PFSK-1 (cell line): ENCODE data around the gene APOBR.

ENCODE experiments used
- FOXP2 ChIP-seq: optimal IDR thresholded peaks from 2 replicates; pipeline ENCODE3; 2011; ENCODE audit warnings: borderline replicate concordance, control low read depth, inconsistent platforms; ENCODE audit not compliant: insufficient read depth; ENCODE audit errors: extremely low read length, extremely low read depth
- POLR2AphosphoS5 ChIP-seq: IDR thresholded peaks from 2 replicates; pipeline ENCODE4 v1.6.1; 2012; ENCODE audit warnings: low read depth, mild to moderate bottlenecking, control low read depth, low read length, moderate library complexity
- REST ChIP-seq, 2 experiments: IDR thresholded peaks; 2 replicates each; pipeline versions ENCODE4 v1.6.1 to v1.8.0; 2011 to 2012; ENCODE audit warnings: low read depth in 2 of 2, low read length in 2 of 2, control low read depth in 1 of 2, inconsistent platforms in 1 of 2, mild to moderate bottlenecking in 1 of 2, moderate library complexity in 1 of 2; ENCODE audit not compliant: insufficient read depth in 1 of 2
- SIN3A ChIP-seq: IDR thresholded peaks from 2 replicates; pipeline ENCODE4 v1.6.1; 2012; ENCODE audit warnings: mild to moderate bottlenecking, low read length, moderate library complexity, borderline replicate concordance; ENCODE audit not compliant: insufficient read depth
- TAF1 ChIP-seq: IDR thresholded peaks from 2 replicates; pipeline ENCODE4 v1.6.1; 2012; ENCODE audit warnings: low read length, control low read depth, borderline replicate concordance; ENCODE audit not compliant: insufficient read depth

APOBR gene

GRCh38 chr16:28482026-28482425, 12.4 kb upstream of the APOBR start:
- TF ChIP-seq POLR2AphosphoS5, result no peak

GRCh38 chr16:28486266-28486665, 8.2 kb upstream of the APOBR start:
- TF ChIP-seq FOXP2, result no peak
- TF ChIP-seq SIN3A, result no peak
- TF ChIP-seq POLR2AphosphoS5, result no peak

- TF ChIP-seq SIN3A (no peak), REST (IDR thresholded peaks at IDR 0.05; ENCODE audit: insufficient read depth in 1 of 2, low read depth in 2 of 2, low read length in 2 of 2) (no peak), POLR2AphosphoS5 (no peak), FOXP2 (no peak), TAF1 (no peak)
Measured at GRCh38 chr16:28491230-28491969, 3.0 kb upstream of the APOBR start.

GRCh38 chr16:28491970-28492474, 2.4 kb upstream of the APOBR start, which contains the start of gene CLN3:
Gene CLN3 (minus strand): TSS chr16:28492074. CDS start chr16:28491759, 315 bp downstream.
- peak; percentile 13; the same call in 1 of the 2 replicates for TF ChIP-seq TAF1
- 0 out of 4 replicates have a peak, but pooled peaks of 1 of the 2 experiments have one; percentile 27 for TF ChIP-seq REST (IDR thresholded peaks at IDR 0.05; ENCODE audit: insufficient read depth in 1 of 2, low read depth in 2 of 2, low read length in 2 of 2)
- TF ChIP-seq SIN3A, result peak; percentile 75; the same call in 1 of the 2 replicates
- TF ChIP-seq POLR2AphosphoS5, result 0 out of 2 replicates have a peak, but pooled peaks have one; percentile 53
- TF ChIP-seq FOXP2, result no peak

GRCh38 chr16:28492511-28492910, 1.9 kb upstream of the APOBR start:
- TF ChIP-seq SIN3A (no peak), FOXP2 (no peak), REST (IDR thresholded peaks at IDR 0.05; ENCODE audit: insufficient read depth in 1 of 2, low read depth in 2 of 2, low read length in 2 of 2) (no peak), TAF1 (no peak), POLR2AphosphoS5 (no peak)
